PC-3 (cell line): ENCODE measurements around the gene MIAT. TPM values are rescaled to one million over a fixed set of nuclear protein-coding genes. Genes with fewer than 3 reads are reported as not detected.

Experiments used
- ATAC-seq: fragments of 200-7000 bp; cut with Tn5 transposase; 2 replicates; pipeline ENCODE4 v1.9.1; 2020; ENCODE audit warnings: mild to moderate bottlenecking, moderate library complexity
- BruUV-seq: library from RNA; stranded (reverse); fragments of 400-500 nt; replicated peaks from 2 replicates; lab custom pipeline; 2021; lab: Mats Ljungman, UMichigan
- CTCF ChIA-PET: fragments of 300-600 bp; sonication (Branson Sonifier 250); formaldehyde crosslinking; loops from one replicate; lab custom pipeline; 2022; ENCODE audit warnings: antibody characterized with exemption; lab: Charles Lee
- POLR2A ChIA-PET: fragments of 300-600 bp; sonication (Branson Sonifier 250); formaldehyde crosslinking; loops from one replicate; lab custom pipeline; 2022; ENCODE audit warnings: antibody characterized with exemption; ENCODE audit not compliant: unreplicated experiment; lab: Charles Lee
- DNase-seq: peaks from one replicate; pipeline ENCODE4 v3.0.0-alpha.2; 2015
- H2AFZ ChIP-seq: fragments of 300-600 bp; sonication (generic); 2 replicates; pipeline ENCODE4 v1.6.0; 2016; ENCODE audit warnings: antibody characterized with exemption, low read length
- H3F3A ChIP-seq: fragments of 300-600 bp; sonication (generic); one replicate; pipeline ENCODE4 v1.6.0; 2017; ENCODE audit warnings: antibody characterized with exemption, low read length, control low read depth, mild to moderate bottlenecking; ENCODE audit not compliant: unreplicated experiment
- H3K27ac ChIP-seq: fragments of 300-600 bp; sonication (generic); 2 replicates; pipeline ENCODE4 v1.5.1; 2016; ENCODE audit warnings: mild to moderate bottlenecking, low read length
- H3K27me3 ChIP-seq: fragments of 300-600 bp; sonication (generic); 2 replicates; pipeline ENCODE4 v1.6.1; 2016; ENCODE audit warnings: low read length, mixed read lengths
- H3K36me3 ChIP-seq: fragments of 300-600 bp; sonication (generic); 2 replicates; pipeline ENCODE4 v1.6.1; 2016; ENCODE audit warnings: low read depth, mixed run types, low read length, mixed read lengths
- H3K4me1 ChIP-seq: fragments of 300-600 bp; sonication (generic); 2 replicates; pipeline ENCODE4 v1.5.1; 2016; ENCODE audit warnings: low read length; ENCODE audit not compliant: insufficient read depth
- H3K4me2 ChIP-seq: fragments of 300-600 bp; sonication (generic); 2 replicates; pipeline ENCODE4 v1.6.0; 2016; ENCODE audit warnings: low read length
- H3K4me3 ChIP-seq: fragments of 300-600 bp; sonication (generic); 2 replicates; pipeline ENCODE4 v1.5.1; 2016; ENCODE audit warnings: mild to moderate bottlenecking, low read length, mixed read lengths
- H3K79me2 ChIP-seq: fragments of 300-600 bp; sonication (generic); 2 replicates; pipeline ENCODE4 v1.6.1; 2017; ENCODE audit warnings: low read length, mixed read lengths
- H3K9ac ChIP-seq: fragments of 300-600 bp; sonication (generic); 2 replicates; pipeline ENCODE4 v1.6.0; 2016; ENCODE audit warnings: mild to moderate bottlenecking, low read length
- H3K9me2 ChIP-seq: fragments of 300-600 bp; sonication (generic); replicated peaks from 2 replicates; pipeline ENCODE4 v1.6.1; 2016; ENCODE audit warnings: mixed run types, low read length, mixed read lengths
- H3K9me3 ChIP-seq: fragments of 300-600 bp; sonication (generic); 2 replicates; pipeline ENCODE4 v1.6.1; 2016; ENCODE audit warnings: low read length, mixed read lengths
- H4K20me1 ChIP-seq: fragments of 300-600 bp; sonication (generic); 2 replicates; pipeline ENCODE4 v1.6.1; 2016; ENCODE audit warnings: low read length, mixed read lengths
- EZH2 ChIP-seq: fragments of 300-600 bp; sonication (generic); IDR thresholded peaks from one replicate; pipeline ENCODE4 v1.6.1; 2017; ENCODE audit warnings: antibody characterized with exemption, mild to moderate bottlenecking, low read length; ENCODE audit not compliant: unreplicated experiment
- EZH2phosphoT487 ChIP-seq: fragments of 300-600 bp; sonication (generic); IDR thresholded peaks from 2 replicates; pipeline ENCODE4 v1.6.1; 2018; ENCODE audit warnings: mild to moderate bottlenecking, antibody characterized with exemption, low read length, borderline replicate concordance
- intact Hi-C: fragments of 100-400 bp; cut with micrococcal nuclease; formaldehyde crosslinking; loops from 2 replicates; pipeline ENCODE4 v1.9.0; 2023
- total RNA-seq: library from RNA; depleted of rRNA; stranded (reverse); fragments of >200 nt; gene quantifications from 2 replicates; pipeline ENCODE4 v1.2.3, GENCODE V29; 2014
- TF ChIP-seq, protein P1 (sequence below): fragments of 300-600 bp; sonication (generic); conservative IDR thresholded peaks from 2 replicates; pipeline ENCODE4 v1.5.1; 2017; ENCODE audit warnings: antibody characterized with exemption, low read depth, mild to moderate bottlenecking, low read length

MIAT gene
- total RNA-seq, 1 experiment from 2014 or later = 0.15 TPM

DNA sequence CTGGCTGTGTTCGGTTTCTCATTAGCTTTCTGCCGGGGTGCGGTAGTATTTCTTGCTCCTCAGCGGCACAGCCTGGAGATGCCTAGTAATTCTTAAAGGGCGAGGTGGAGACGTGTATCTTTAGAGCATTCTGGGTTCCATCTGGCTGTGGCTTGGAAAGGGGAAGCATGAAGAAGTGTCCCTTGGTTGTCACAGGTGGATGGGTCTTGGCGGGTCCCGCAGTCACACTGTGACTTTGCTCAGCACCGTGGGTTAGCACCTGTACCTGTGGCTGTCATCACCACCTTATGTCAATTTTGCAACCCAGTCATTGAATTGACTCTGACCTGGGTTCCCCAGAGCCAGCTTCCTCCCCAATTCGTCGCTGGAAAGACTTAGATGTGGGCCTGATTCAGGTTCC is 57.6 kb downstream of the MIAT start:
- Histone ChIP-seq H3K4me3 (no peak overlapping the region), H3K9me2 (no peaks in the 10 kb centered on the region), H3F3A (no peaks in the 10 kb centered on the region), H3K27ac (no peak overlapping the region), H3K4me1 (no peaks in the 10 kb centered on the region), H3K36me3 (no peaks in the 10 kb centered on the region), H3K4me2 (no peak overlapping the region), H3K27me3 (no peaks in the 10 kb centered on the region), H3K79me2 (no peaks in the 10 kb centered on the region), H3K9ac (no peak overlapping the region), H4K20me1 (no peaks in the 10 kb centered on the region), H3K9me3 (no peaks in the 10 kb centered on the region), H2AFZ (no peak overlapping the region)
- BruUV-seq = no TSS peak
- TF ChIP-seq, protein P1, sequence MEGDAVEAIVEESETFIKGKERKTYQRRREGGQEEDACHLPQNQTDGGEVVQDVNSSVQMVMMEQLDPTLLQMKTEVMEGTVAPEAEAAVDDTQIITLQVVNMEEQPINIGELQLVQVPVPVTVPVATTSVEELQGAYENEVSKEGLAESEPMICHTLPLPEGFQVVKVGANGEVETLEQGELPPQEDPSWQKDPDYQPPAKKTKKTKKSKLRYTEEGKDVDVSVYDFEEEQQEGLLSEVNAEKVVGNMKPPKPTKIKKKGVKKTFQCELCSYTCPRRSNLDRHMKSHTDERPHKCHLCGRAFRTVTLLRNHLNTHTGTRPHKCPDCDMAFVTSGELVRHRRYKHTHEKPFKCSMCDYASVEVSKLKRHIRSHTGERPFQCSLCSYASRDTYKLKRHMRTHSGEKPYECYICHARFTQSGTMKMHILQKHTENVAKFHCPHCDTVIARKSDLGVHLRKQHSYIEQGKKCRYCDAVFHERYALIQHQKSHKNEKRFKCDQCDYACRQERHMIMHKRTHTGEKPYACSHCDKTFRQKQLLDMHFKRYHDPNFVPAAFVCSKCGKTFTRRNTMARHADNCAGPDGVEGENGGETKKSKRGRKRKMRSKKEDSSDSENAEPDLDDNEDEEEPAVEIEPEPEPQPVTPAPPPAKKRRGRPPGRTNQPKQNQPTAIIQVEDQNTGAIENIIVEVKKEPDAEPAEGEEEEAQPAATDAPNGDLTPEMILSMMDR = no peak
- no peak for TF ChIP-seq EZH2
- no peak for TF ChIP-seq EZH2phosphoT487
- POLR2A ChIA-PET = no interaction called here
- no peak for DNase-seq
- intact Hi-C loops = no loop called here
- CTCF ChIA-PET = no interaction called here
- ATAC-seq = no peak

DNA sequence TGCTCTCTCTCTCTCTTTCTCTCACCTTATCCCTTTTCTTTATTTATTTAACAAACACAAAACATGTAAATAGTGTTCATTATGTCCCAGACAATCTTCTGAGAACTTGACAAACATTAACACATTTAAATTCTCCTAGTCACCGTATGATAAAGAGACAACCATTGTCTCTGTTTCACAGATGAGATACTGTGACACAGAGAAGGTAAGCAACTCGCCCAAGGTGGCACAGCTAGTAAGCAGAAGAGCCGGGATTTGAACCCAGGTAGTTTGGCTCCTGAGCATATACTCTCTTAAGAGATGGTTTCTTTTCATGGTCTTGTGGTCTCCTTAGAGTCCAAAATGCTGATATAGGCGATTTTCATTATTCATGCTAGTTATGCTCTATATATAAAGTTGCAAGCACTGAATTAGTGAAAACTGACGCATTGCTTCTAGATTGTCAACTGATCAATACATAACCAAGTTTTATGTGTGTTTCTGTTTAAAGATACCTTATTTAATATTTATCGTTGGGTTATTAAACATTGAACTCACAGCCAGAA is 58.1 kb downstream of the MIAT start:
- H4K20me1 ChIP-seq = no peaks in the 10 kb centered on the region
- BruUV-seq = no TSS peak
- H3K36me3 ChIP-seq = no peaks in the 10 kb centered on the region
- DNase-seq (no peak), ATAC-seq (no peak)
- no peak overlapping the region for H3K4me3 ChIP-seq
- H3F3A ChIP-seq = no peaks in the 10 kb centered on the region
- ChIA-PET POLR2A (no interaction called here), CTCF (no interaction called here)
- H3K9ac ChIP-seq = no peak overlapping the region
- no peak overlapping the region for H3K4me2 ChIP-seq
- intact Hi-C loops = no loop called here
- TF ChIP-seq EZH2 (no peak), EZH2phosphoT487 (no peak)
- TF ChIP-seq, protein P1 = no peak
- H3K4me1 ChIP-seq = no peaks in the 10 kb centered on the region
- H3K27me3 ChIP-seq = no peaks in the 10 kb centered on the region
- no peak overlapping the region for H2AFZ ChIP-seq
- no peaks in the 10 kb centered on the region for H3K9me2 ChIP-seq
- H3K79me2 ChIP-seq = no peaks in the 10 kb centered on the region
- H3K27ac ChIP-seq = no peak overlapping the region
- no peaks in the 10 kb centered on the region for H3K9me3 ChIP-seq

DNA sequence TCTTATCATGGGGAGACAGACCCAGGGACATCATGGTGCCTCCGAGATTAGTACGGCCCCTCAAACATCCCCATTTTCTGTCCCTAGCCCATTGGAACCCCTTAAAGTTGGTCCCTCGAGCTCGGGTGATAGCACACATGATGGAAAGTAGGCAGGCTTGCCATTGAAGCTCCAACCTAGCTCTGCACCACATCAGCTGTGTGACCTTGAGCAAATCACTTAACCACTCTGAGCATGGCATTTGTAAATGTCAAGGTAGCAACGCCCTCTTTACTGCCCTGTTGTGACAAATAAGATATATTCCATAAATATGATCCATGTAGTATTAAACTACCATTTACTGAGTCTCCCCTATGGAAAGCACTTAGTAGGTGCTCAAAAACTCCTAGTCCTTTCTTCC is 61.1 kb downstream of the MIAT start:
- Histone ChIP-seq H3K79me2 (no peaks in the 10 kb centered on the region), H3K27me3 (no peaks in the 10 kb centered on the region), H3K9me3 (no peaks in the 10 kb centered on the region), H3K4me3 (no peak overlapping the region), H2AFZ (no peak overlapping the region), H3K4me2 (no peak overlapping the region), H3K36me3 (no peaks in the 10 kb centered on the region), H3K9ac (no peak overlapping the region), H3F3A (no peaks in the 10 kb centered on the region), H4K20me1 (no peaks in the 10 kb centered on the region), H3K9me2 (no peaks in the 10 kb centered on the region), H3K27ac (no peak overlapping the region), H3K4me1 (no peaks in the 10 kb centered on the region; the same call in 1 of the 2 replicates)
- POLR2A ChIA-PET = no interaction called here
- no TSS peak for BruUV-seq
- TF ChIP-seq EZH2 (no peak), EZH2phosphoT487 (no peak)
- TF ChIP-seq, protein P1 = no peak
- DNase-seq (no peak), ATAC-seq (no peak)
- CTCF ChIA-PET = no interaction called here
- intact Hi-C loops = no loop called here
